ENCODE measurements around the gene MMP25. TPM values are rescaled to one million over a fixed set of nuclear protein-coding genes. Genes with fewer than 3 reads are reported as not detected.

Gene MMP25
- total and polyA plus RNA-seq, 9 of the 15 experiments (the other 6 are each of a cell fraction or from before 2014, with no cell fraction given), result 0.03 to 0.04 TPM; not detected in 7

- TF ChIP-seq ZMIZ1 (IDR thresholded peaks at IDR 0.05; ENCODE audit: low read depth in 2 of 2, low read length in 2 of 2), result peak in 1 of 2 experiments; percentile 15; a peak in 1 of 4 replicates
- no peak for TF ChIP-seq FOXP1 (CRISPR knock-in tag; IDR thresholded peaks at IDR 0.05)
- no peak for TF ChIP-seq SIRT6 (IDR thresholded peaks at IDR 0.05; ENCODE audit: low read depth, low read length)
- TF ChIP-seq TFAP4 (CRISPR knock-in tag; IDR thresholded peaks at IDR 0.05; ENCODE audit: borderline replicate concordance), result no peak
- TF ChIP-seq FOXM1 (IDR thresholded peaks at IDR 0.05; ENCODE audit: low read depth), result no peak
- TF ChIP-seq FOXM1 (CRISPR knock-in tag; IDR thresholded peaks at IDR 0.05; ENCODE audit: low read depth), result no peak
- TF ChIP-seq SLC30A9 (CRISPR knock-in tag; IDR thresholded peaks at IDR 0.05), result no peak
- TF ChIP-seq MGA (IDR thresholded peaks at IDR 0.05), result peak; percentile 50; the same call in 1 of the 2 replicates
- TF ChIP-seq HEY1 (CRISPR knock-in tag; IDR thresholded peaks at IDR 0.05; ENCODE audit: borderline replicate concordance), result no peak
- TF ChIP-seq SMAD4 (CRISPR knock-in tag; conservative IDR thresholded peaks at IDR 0.05), result peak; percentile 92
- no peak for TF ChIP-seq PTTG1 (tag; IDR thresholded peaks at IDR 0.05; ENCODE audit: low read depth)
- TF ChIP-seq ZNF511 (CRISPR knock-in tag; IDR thresholded peaks at IDR 0.05), result no peak
Observed at GRCh38 chr16:3020247-3020603, 26.1 kb upstream of the MMP25 start, which contains the start of gene TNFRSF12A (continued).

Measured in K562 (cell line).